ENCODE measurements around the gene ECE1.

The ECE1 gene

DNA sequence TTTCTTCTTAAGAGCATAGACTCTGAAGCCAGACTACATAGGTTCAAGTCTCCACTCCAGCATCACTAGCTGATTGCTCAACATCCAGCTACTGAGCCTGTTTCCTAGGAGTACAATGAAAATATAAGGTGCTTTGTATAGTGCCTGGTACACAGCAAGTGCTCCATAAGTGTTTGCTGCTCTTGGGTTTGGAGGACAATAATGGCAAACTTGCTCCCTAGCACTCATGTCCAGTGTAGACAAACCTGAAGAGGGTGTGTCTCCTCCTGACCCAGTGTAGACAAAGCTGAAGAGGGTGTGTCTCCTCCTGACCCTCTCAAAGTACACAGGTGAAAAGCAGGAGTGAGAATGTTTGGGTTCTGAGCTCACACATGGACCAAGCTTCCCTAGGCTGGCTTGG lies 10.5 kb upstream of the ECE1 start:
- Histone ChIP-seq H3K27ac (peak overlapping the region in 1 of 2 donors; percentile 31), H3K4me3 (no peak overlapping the region)
- DNase-seq (ENCODE audit: low spot score), result no peak
- TF ChIP-seq CTCF (IDR thresholded peaks at IDR 0.05), result no peak

DNA sequence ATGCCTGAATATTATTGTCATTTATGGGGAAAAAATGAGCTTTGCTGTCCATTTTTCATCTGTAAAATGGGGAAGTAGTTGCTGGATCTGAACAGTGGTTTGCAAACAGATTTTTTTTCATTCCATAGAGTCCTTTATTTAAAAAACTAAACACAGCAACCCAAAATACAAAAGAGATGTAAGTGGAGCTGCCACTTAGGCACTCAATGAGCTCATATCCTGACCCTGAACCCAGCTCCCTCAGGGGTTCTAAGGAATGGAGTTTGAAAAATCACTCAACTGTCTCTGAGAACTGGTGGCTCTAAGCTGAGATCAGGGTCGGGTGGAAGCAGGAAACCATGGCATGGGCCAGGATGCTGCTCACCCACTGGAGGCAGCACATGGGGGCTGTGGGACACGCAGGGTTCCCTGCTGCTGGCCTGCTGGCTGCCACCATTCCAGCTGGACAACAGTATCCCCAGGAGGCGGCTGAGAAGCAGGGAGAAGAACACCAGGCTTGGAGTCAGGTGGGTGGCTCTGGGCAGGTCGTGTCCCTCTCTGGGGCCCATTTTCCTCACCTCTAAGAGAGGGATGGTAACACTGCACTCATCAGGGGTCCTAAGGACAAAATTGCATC lies 9.6 kb upstream of the ECE1 start:
- Histone ChIP-seq H3K27ac (peak overlapping the region; percentile 31 to 79), H3K4me3 (no peak overlapping the region)
- no peak for TF ChIP-seq CTCF (IDR thresholded peaks at IDR 0.05)
- peak; percentile 65 for DNase-seq (ENCODE audit: low spot score)

- TF ChIP-seq CTCF (IDR thresholded peaks at IDR 0.05), result no peak
- no peak overlapping the region for H3K4me3 ChIP-seq
- peak; percentile 55 for DNase-seq (ENCODE audit: low spot score)
- peak overlapping the region in 1 of 2 donors; percentile 79 for H3K27ac ChIP-seq
Observed at GRCh38 chr1:21298981-21299391, 8.7 kb upstream of the ECE1 start.

DNA sequence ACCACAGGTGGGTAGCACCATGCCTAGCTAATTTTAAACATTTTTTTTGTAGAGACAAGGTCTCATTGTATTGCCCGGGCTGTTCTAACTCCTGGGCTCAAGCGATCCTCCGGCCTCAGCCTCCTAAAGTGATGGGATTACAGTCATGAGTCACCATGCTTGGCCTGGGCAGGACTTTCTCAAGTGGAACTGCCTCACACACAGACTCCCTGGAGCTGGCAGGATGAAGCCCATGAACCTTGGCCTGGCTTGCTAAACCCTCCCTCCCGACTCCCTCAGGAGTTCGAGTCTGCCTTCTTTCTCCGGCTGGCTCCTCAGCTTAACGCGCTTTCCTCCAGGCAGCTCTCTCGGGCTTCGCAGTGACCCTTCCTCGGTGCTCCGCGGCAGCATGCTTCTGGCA lies 7.7 kb upstream of the ECE1 start:
- no peak for TF ChIP-seq CTCF (IDR thresholded peaks at IDR 0.05)
- Histone ChIP-seq H3K4me3 (no peak overlapping the region), H3K27ac (peak overlapping the region; percentile 54 to 79)
- peak; percentile 81 for DNase-seq (ENCODE audit: low spot score)

- DNase-seq (ENCODE audit: low spot score), result peak; percentile 76
- H3K27ac ChIP-seq, result peak overlapping the region; percentile 54 to 76
- TF ChIP-seq CTCF (IDR thresholded peaks at IDR 0.05), result no peak
- H3K4me3 ChIP-seq, result no peak overlapping the region
Observed at GRCh38 chr1:21296509-21297354, 6.5 kb upstream of the ECE1 start.

DNA sequence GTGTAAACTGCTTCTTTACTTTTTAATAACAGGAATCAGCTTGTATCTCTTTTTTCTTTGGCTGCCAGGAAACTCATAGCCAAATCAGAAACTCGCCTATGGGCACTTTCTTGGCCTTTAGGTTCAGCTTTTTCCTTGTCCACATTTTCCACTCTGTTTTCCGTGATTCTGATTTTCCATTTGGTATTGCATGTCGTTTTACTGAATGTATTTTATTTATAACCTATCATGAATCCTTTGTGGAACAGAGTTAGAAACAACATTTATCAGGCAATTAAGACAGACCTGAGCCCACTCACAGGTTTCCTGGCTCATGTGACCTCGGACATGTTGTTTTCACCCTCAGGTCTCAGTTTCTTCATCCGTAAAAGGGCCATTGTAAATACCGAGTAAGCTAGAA lies 5.3 kb upstream of the ECE1 start:
- TF ChIP-seq CTCF (IDR thresholded peaks at IDR 0.05), result no peak
- Histone ChIP-seq H3K27ac (peak overlapping the region; percentile 35 to 76), H3K4me3 (no peak overlapping the region)
- DNase-seq (ENCODE audit: low spot score), result no peak

- no peak for DNase-seq (ENCODE audit: low spot score)
- TF ChIP-seq CTCF (IDR thresholded peaks at IDR 0.05), result no peak
- H3K4me3 ChIP-seq, result no peak overlapping the region
- peak overlapping the region; percentile 35 to 76 for H3K27ac ChIP-seq
Observed at GRCh38 chr1:21295002-21295401, 4.7 kb upstream of the ECE1 start.
